IMR-90 (cell line): ENCODE data around the gene TESK2.

Source experiments
- CEBPB ChIP-seq: IDR thresholded peaks from 2 replicates; pipeline ENCODE4 v1.6.1; 2012; ENCODE audit warnings: low read depth, low read length, improper control_type of control experiment
- CTCF ChIP-seq: conservative IDR thresholded peaks from 2 replicates; pipeline ENCODE4 v1.5.1; 2012; ENCODE audit warnings: mild to moderate bottlenecking, low read depth, low read length, improper control_type of control experiment
- ELK1 ChIP-seq: fragments of 150-350 bp; IDR thresholded peaks from 2 replicates; pipeline ENCODE4 v1.6.1; 2016; ENCODE audit warnings: low read depth, mild to moderate bottlenecking, low read length, moderate library complexity, borderline replicate concordance
- FOS ChIP-seq: fragments of 150-350 bp; IDR thresholded peaks from 2 replicates; pipeline ENCODE4 v1.6.1; 2016; ENCODE audit warnings: low read depth, low read length
- MAFK ChIP-seq: IDR thresholded peaks from 2 replicates; pipeline ENCODE4 v1.6.1; 2012; ENCODE audit warnings: low read depth, low read length, improper control_type of control experiment
- MAZ ChIP-seq: IDR thresholded peaks from 2 replicates; pipeline ENCODE4 v1.6.1; 2012; ENCODE audit warnings: low read depth, mild to moderate bottlenecking, low read length, improper control_type of control experiment, moderate library complexity, borderline replicate concordance
- NFE2L2 ChIP-seq: fragments of 150-350 bp; IDR thresholded peaks from 2 replicates; pipeline ENCODE4 v1.6.1; 2016; ENCODE audit warnings: low read depth, mild to moderate bottlenecking, low read length
- POLR2A ChIP-seq: IDR thresholded peaks from 2 replicates; pipeline ENCODE4 v1.6.1; 2012; ENCODE audit warnings: mild to moderate bottlenecking, low read depth, low read length
- RAD21 ChIP-seq: IDR thresholded peaks from 2 replicates; pipeline ENCODE4 v1.6.1; 2012; ENCODE audit warnings: low read length, improper control_type of control experiment
- RFX5 ChIP-seq: IDR thresholded peaks from 2 replicates; pipeline ENCODE4 v1.8.0; 2012; ENCODE audit warnings: low read depth, mild to moderate bottlenecking, low read length, moderate library complexity
- SMC3 ChIP-seq: fragments of 150-350 bp; IDR thresholded peaks from 2 replicates; pipeline ENCODE4 v1.6.1; 2016; ENCODE audit warnings: low read depth, mild to moderate bottlenecking, antibody characterized with exemption, low read length, moderate library complexity
- TF ChIP-seq, protein P1 (sequence below): fragments of 150-350 bp; IDR thresholded peaks from 2 replicates; pipeline ENCODE4 v1.6.1; 2017; ENCODE audit warnings: mild to moderate bottlenecking, antibody characterized with exemption, low read length, low read depth

DNA sequence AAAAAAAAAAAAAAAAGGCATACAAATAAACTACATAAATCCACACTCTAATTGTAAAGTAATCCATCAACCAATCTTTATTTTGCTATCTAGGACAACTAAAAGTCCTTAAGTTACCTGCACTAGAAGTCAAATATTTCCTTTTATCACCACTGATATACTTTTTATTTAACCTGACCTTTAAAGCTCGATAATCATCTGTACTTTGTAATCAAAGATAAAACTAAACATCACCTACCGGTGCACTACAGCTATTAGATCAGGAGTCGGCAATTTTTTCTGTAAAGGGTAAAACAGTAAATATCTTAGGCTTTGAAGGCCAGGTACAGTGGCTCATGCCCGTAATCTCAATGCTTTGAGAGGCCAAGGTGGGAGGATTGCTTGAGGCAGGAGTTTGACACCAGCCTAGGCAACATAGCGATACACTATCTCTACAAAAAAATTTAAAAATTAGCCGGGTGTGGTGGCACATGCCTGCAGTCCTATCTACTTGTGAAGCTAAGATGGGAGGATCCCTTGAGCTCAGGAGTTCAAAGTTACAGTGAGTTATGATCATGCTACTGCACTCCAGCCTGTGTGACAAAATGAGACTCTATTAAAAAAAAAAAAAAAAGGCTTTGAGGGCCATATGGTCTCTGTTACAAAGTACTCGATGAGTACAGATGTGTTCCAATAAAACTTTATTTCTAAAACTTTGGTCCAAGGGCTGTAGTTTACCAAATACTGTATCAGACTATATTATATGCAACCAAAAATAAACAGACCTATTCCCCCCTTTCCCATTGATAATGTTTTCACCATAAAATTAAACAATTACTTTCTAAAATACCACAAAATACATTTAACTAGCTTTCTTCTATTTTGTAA lies 47.1 kb downstream of the TESK2 start:
- TF ChIP-seq SMC3 (no peak), CTCF (no peak), POLR2A (no peak), CEBPB (no peak), MAFK (no peak), ELK1 (no peak), RAD21 (no peak), FOS (no peak), MAZ (no peak), NFE2L2 (no peak), RFX5 (no peak)
- TF ChIP-seq, protein P1, sequence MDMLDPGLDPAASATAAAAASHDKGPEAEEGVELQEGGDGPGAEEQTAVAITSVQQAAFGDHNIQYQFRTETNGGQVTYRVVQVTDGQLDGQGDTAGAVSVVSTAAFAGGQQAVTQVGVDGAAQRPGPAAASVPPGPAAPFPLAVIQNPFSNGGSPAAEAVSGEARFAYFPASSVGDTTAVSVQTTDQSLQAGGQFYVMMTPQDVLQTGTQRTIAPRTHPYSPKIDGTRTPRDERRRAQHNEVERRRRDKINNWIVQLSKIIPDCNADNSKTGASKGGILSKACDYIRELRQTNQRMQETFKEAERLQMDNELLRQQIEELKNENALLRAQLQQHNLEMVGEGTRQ, result no peak
